K562 (cell line): ENCODE results near the gene GPSM3. TPM values are rescaled to one million over a fixed set of nuclear protein-coding genes. Genes with fewer than 3 reads are reported as not detected.
"Not testable (repeated sequence)": the region's sequence is repeated elsewhere in the genome, so short reads cannot be mapped to it uniquely, and the experiment has no call there.

Experiments used
- ATAC-seq: fragments of 200-7000 bp; cut with Tn5 transposase; 3 replicates; pipeline ENCODE4 v1.9.1; 2020; ENCODE audit warnings: moderate library complexity
- BruUV-seq: library from RNA; stranded (reverse); fragments of 400-500 nt; replicated peaks from 2 replicates; lab custom pipeline; 2021; lab: Mats Ljungman, UMichigan
- CTCF ChIA-PET: fragments of 300-600 bp; formaldehyde crosslinking; extraction: SDS; loops from one replicate; lab custom pipeline; 2021; ENCODE audit warnings: low intra/inter-chr PET ratio; lab: Yijun Ruan, JAX
- POLR2A ChIA-PET: fragments of 300-600, 350-650 bp; sonication (Branson Sonifier 250); formaldehyde crosslinking; extraction: SDS; loops from one replicate; lab custom pipeline; 2021; ENCODE audit warnings: antibody characterized with exemption, inconsistent platforms; lab: Yijun Ruan, JAX
- DNase-seq, 4 experiments: peaks; one replicate each; pipeline versions ENCODE4 v3.0.0 to v3.0.0-alpha.2; 2011 to 2018; ENCODE audit warnings: low spot score in 3 of 4, mixed read lengths in 3 of 4; ENCODE audit errors: extremely low read depth in 1 of 4
- FAIRE-seq: peaks from 2 replicates; lab custom pipeline; 2011; peaks lifted over from hg19 to GRCh38; lab: Jason Lieb, UNC
- H2AFZ ChIP-seq: 2 replicates; pipeline ENCODE4 v1.6.0; 2011; ENCODE audit warnings: low read depth, low read length, control low read depth, inconsistent platforms
- H3K27ac ChIP-seq: fragments of 200-600 bp; 3 replicates; pipeline ENCODE4 v1.8.0; 2011; ENCODE audit warnings: low read depth, mild to moderate bottlenecking, control low read depth, inconsistent platforms, low read length, moderate library complexity, mixed read lengths; ENCODE audit errors: extremely low read depth
- H3K27me3 ChIP-seq, 2 experiments: fragments of 300-600 bp in 1 of 2; 2 replicates in 1 of 2; 3 replicates in 1 of 2; pipeline versions ENCODE4 v1.6.0 to v1.8.0; 2011; ENCODE audit warnings: inconsistent platforms in 2 of 2, low read length in 2 of 2, mild to moderate bottlenecking in 1 of 2, mixed read lengths in 1 of 2, moderate library complexity in 1 of 2; ENCODE audit not compliant: control insufficient read depth in 2 of 2, insufficient read depth in 2 of 2
- H3K36me3 ChIP-seq: fragments of 300-600 bp; 3 replicates; pipeline ENCODE4 v1.8.0; 2011; ENCODE audit warnings: mild to moderate bottlenecking, low read length, inconsistent platforms; ENCODE audit not compliant: control insufficient read depth, insufficient read depth
- H3K4me1 ChIP-seq, 2 experiments: fragments of 200-600 bp in 1 of 2; replicated peaks in 1 of 2; 2 replicates in 1 of 2; 3 replicates in 1 of 2; pipeline versions ENCODE4 v1.5.1 to v1.8.0; 2011; ENCODE audit warnings: inconsistent platforms in 2 of 2, low read length in 2 of 2, mild to moderate bottlenecking in 1 of 2, mixed read lengths in 1 of 2, moderate library complexity in 1 of 2; ENCODE audit not compliant: control insufficient read depth in 2 of 2, insufficient read depth in 2 of 2
- H3K4me2 ChIP-seq: 2 replicates; pipeline ENCODE4 v1.6.1; 2011; ENCODE audit warnings: low read length, control low read depth, inconsistent platforms, mixed read lengths; ENCODE audit not compliant: insufficient read depth
- H3K4me3 ChIP-seq: fragments of 200-600 bp; sonication (generic), shearing (Covaris generic); 2 replicates; pipeline ENCODE4 v1.5.1; 2016; ENCODE audit warnings: control low read depth, inconsistent platforms
- H3K79me2 ChIP-seq: fragments of 200-600 bp; 3 replicates; pipeline ENCODE4 v1.8.0; 2011; ENCODE audit warnings: low read length, inconsistent platforms; ENCODE audit not compliant: control insufficient read depth, insufficient read depth
- H3K9ac ChIP-seq, 2 experiments: 2 replicates each; pipeline versions ENCODE4 v1.6.0 to v1.6.1; 2011; ENCODE audit warnings: low read depth in 2 of 2, low read length in 2 of 2, control low read depth in 1 of 2, inconsistent platforms in 1 of 2, mild to moderate bottlenecking in 1 of 2, mixed read lengths in 1 of 2; ENCODE audit not compliant: insufficient read depth in 1 of 2
- H3K9me1 ChIP-seq: one replicate; pipeline ENCODE4 v1.6.0; 2011; ENCODE audit warnings: inconsistent platforms, mild to moderate bottlenecking, low read length, moderate library complexity; ENCODE audit not compliant: control insufficient read depth, insufficient read depth
- H3K9me3 ChIP-seq: replicated peaks from 2 replicates; pipeline ENCODE4 v1.5.1; 2011; ENCODE audit warnings: low read depth, low read length, inconsistent platforms; ENCODE audit not compliant: control insufficient read depth, insufficient read depth
- H4K20me1 ChIP-seq: replicated peaks from 2 replicates; pipeline ENCODE4 v1.6.1; 2011; ENCODE audit warnings: low read length, inconsistent platforms, mixed read lengths; ENCODE audit not compliant: control insufficient read depth, insufficient read depth
- CXXC5 ChIP-seq: fragments of 250-450 bp; sonication (Bioruptor Pico); IDR thresholded peaks from 2 replicates; pipeline ENCODE4 v1.8.0; 2022; ENCODE audit warnings: inconsistent platforms, mild to moderate bottlenecking, moderate library complexity
- MAZ ChIP-seq, 2 experiments: fragments of 450-650 bp in 1 of 2; sonication (generic) in 1 of 2; formaldehyde crosslinking; IDR thresholded peaks in 1 of 2; conservative IDR thresholded peaks in 1 of 2; 2 replicates each; pipeline versions ENCODE4 v1.4.0 to v1.5.0; 2020; ENCODE audit warnings: mild to moderate bottlenecking in 1 of 2, missing genetic modification reagents in 1 of 2
- MED1 ChIP-seq: sonication (generic); formaldehyde crosslinking; IDR thresholded peaks from 2 replicates; pipeline ENCODE4 v1.8.1; 2023; ENCODE audit warnings: missing genetic modification reagents, borderline replicate concordance
- POLR2G ChIP-seq: fragments of 200-400 bp; formaldehyde crosslinking; IDR thresholded peaks from 2 replicates; pipeline ENCODE4 v1.6.1; 2017; ENCODE audit warnings: low read depth, mild to moderate bottlenecking, antibody characterized with exemption, low read length, moderate library complexity
- RBFOX2 ChIP-seq: fragments of 200-400 bp; formaldehyde crosslinking; IDR thresholded peaks from 2 replicates; pipeline ENCODE4 v1.6.1; 2017; ENCODE audit warnings: low read depth, mild to moderate bottlenecking, low read length, moderate library complexity
- ZNF263 ChIP-seq: sonication (generic); formaldehyde crosslinking; IDR thresholded peaks from 2 replicates; pipeline ENCODE4 v1.8.0; 2022; ENCODE audit warnings: mild to moderate bottlenecking, missing genetic modification reagents, borderline replicate concordance
- WGBS: fragments of 100-300 bp; shearing (Covaris generic); methylation state at CpG from one replicate; pipeline ENCODE4 v1.1.6; 2016; ENCODE audit warnings: low coverage, mixed read lengths; ENCODE audit not compliant: insufficient coverage; ENCODE audit errors: missing lambda C conversion rate; 5-methylcytosine and 5-hydroxymethylcytosine counted together
- in situ Hi-C: fragments of 300-500 bp; cut with MboI; formaldehyde crosslinking; loops from 4 replicates; pipeline ENCODE4 v1.15.0; 2018; ENCODE audit warnings: inconsistent platforms, mixed read lengths
- intact Hi-C: fragments of 100-400 bp; cut with micrococcal nuclease; formaldehyde crosslinking; loops from 2 replicates; pipeline ENCODE4 v1.14.2; 2022
- polyA plus RNA-seq, 8 experiments: library from polyadenylated mRNA; depleted of rRNA in 4 of 8; stranded (reverse) in 5 of 8; unstranded in 3 of 8; fragments of >200 nt; fragmentation: Nextera tagmentation in 2 of 8; fragmentation: Illumina TruSeq in 1 of 8; extraction: Ambion mirVana in 2 of 8; extraction: Trizol in 1 of 8; gene quantifications; 2 replicates each; pipeline versions ENCODE4 v1.2.1 to v1.2.3, GENCODE V29; 2011 to 2014; ENCODE audit warnings: inconsistent platforms in 1 of 8, missing spikeins in 1 of 8
- total RNA-seq, 7 experiments: library from RNA; depleted of rRNA in 6 of 7; stranded (reverse); fragments of >200 nt in 6 of 7; fragmentation: Illumina TruSeq in 2 of 7; extraction: Trizol in 2 of 7; gene quantifications; 2 replicates each; pipeline versions ENCODE4 v1.2.1 to v1.2.3, GENCODE V29; 2011 to 2021; ENCODE audit warnings: low replicate concordance in 1 of 7
- TF ChIP-seq, protein P1 (sequence below): sonication (generic); formaldehyde crosslinking; IDR thresholded peaks from 2 replicates; pipeline ENCODE4 v1.9.0; 2022; ENCODE audit warnings: mild to moderate bottlenecking, missing genetic modification reagents
- TF ChIP-seq, protein P2 (sequence below), 3 experiments: IDR thresholded peaks in 2 of 3; conservative IDR thresholded peaks in 1 of 3; 2 replicates each; pipeline ENCODE4 v1.5.1; 2011 to 2012; ENCODE audit warnings: low read length in 3 of 3, mild to moderate bottlenecking in 3 of 3, control low read depth in 2 of 3, improper control_type of control experiment in 1 of 3, inconsistent platforms in 1 of 3, low read depth in 1 of 3, mixed read lengths in 1 of 3, moderate library complexity in 1 of 3; ENCODE audit not compliant: insufficient read depth in 2 of 3

GPSM3 gene
- total and polyA plus RNA-seq, 9 of the 15 experiments (the other 6 are each of a cell fraction or from before 2014, with no cell fraction given): 5.3 to 42.6 (median 24.4) TPM

DNA sequence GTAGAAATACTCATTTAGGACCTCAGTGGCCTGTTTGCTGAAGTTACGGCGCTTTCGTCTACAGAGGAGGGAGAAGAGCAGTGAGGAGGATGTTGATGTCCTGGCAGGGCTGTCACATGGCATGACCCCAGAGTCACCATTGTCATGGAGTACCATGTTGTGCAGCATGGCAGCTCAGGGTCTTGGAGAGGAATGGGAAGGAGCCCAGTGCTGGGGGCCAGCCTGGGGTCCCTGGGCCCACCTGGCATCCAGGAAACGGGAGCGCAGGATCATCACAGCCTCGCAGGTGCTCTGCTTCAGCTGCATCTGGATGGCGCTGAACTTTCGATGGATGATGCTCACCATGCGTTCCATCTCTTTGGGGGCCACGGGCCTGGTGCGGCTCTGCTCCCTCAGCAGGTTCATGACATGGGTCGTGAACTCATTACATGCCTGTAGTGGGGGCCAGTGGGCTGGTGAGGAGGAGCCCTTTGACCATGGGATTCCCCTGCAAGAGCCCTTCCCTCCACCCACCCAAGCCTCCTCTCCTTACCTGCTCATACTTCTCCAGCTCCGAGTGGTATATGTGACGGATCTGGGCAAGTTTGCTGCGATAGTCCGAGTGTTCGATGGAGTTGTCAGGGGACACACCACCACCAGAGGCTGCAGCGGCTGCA is 4.6 kb downstream of the GPSM3 start:
- not testable (repeated sequence) for H3K27ac ChIP-seq, H3K9me1 ChIP-seq, H3K27me3 ChIP-seq, ATAC-seq, H4K20me1 ChIP-seq, H3K9me3 ChIP-seq
- Histone ChIP-seq H3K4me1 (peaks cover 61 to 76% of the 10 kb centered on the region in 2 experiments), H3K9ac (peak overlapping the region; percentile 89 to 95; a peak in 3 of 4 replicates), H3K4me3 (peak overlapping the region; percentile 79; the same call in 1 of the 2 replicates), H3K36me3 (peaks cover 49% of the 10 kb centered on the region; the same call in 2 of the 3 replicates), H3K79me2 (peaks cover 65% of the 10 kb centered on the region)
- TF ChIP-seq, protein P1, sequence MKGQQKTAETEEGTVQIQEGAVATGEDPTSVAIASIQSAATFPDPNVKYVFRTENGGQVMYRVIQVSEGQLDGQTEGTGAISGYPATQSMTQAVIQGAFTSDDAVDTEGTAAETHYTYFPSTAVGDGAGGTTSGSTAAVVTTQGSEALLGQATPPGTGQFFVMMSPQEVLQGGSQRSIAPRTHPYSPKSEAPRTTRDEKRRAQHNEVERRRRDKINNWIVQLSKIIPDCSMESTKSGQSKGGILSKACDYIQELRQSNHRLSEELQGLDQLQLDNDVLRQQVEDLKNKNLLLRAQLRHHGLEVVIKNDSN: 0 out of 2 replicates have a peak, but pooled peaks have one; percentile 18
- TF ChIP-seq ZNF263 (CRISPR knock-in tag) (0 out of 2 replicates have a peak, but pooled peaks have one; percentile 28), CXXC5 (0 out of 2 replicates have a peak, but pooled peaks have one; percentile 3), RBFOX2 (peak; percentile 62), MAZ (CRISPR knock-in tag; conservative IDR thresholded peaks at IDR 0.05 in 1 of 2, IDR thresholded peaks at IDR 0.05 in 1 of 2) (0 out of 4 replicates have a peak, but pooled peaks of 1 of the 2 experiments have one; percentile 3), POLR2G (peak; percentile 63), MED1 (CRISPR knock-in tag) (0 out of 2 replicates have a peak, but pooled peaks have one; percentile 73)
- TF ChIP-seq, protein P2, sequence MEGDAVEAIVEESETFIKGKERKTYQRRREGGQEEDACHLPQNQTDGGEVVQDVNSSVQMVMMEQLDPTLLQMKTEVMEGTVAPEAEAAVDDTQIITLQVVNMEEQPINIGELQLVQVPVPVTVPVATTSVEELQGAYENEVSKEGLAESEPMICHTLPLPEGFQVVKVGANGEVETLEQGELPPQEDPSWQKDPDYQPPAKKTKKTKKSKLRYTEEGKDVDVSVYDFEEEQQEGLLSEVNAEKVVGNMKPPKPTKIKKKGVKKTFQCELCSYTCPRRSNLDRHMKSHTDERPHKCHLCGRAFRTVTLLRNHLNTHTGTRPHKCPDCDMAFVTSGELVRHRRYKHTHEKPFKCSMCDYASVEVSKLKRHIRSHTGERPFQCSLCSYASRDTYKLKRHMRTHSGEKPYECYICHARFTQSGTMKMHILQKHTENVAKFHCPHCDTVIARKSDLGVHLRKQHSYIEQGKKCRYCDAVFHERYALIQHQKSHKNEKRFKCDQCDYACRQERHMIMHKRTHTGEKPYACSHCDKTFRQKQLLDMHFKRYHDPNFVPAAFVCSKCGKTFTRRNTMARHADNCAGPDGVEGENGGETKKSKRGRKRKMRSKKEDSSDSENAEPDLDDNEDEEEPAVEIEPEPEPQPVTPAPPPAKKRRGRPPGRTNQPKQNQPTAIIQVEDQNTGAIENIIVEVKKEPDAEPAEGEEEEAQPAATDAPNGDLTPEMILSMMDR (IDR thresholded peaks at IDR 0.05 in 2 of 3, conservative IDR thresholded peaks at IDR 0.05 in 1 of 3; ENCODE audit: insufficient read depth in 2 of 3, low read depth in 1 of 3, low read length in 3 of 3): 0 out of 6 replicates have a peak, but pooled peaks of 1 of the 3 experiments have one; percentile 13
- TF ChIP-seq, all 486 proteins: peak for 8; not testable (repeated sequence) for 478
- BruUV-seq, H2AFZ ChIP-seq, CTCF ChIA-PET, intact Hi-C loops, FAIRE-seq, in situ Hi-C loops: not testable (repeated sequence)
- peak in 1 of 4 experiments; percentile 19 for DNase-seq
- H3K4me2 ChIP-seq: peak overlapping the region; percentile 90
- 72% methylated on average over 15 of the region's 18 CpGs for WGBS
- POLR2A ChIA-PET: interaction anchor here (0.5 to 1.5 kb wide), 8 partner anchors 8 to 100 kb away, joined by 3 to 5 read pairs (median 3); partner anchors contain the start of gene ATF6B
